HG03135 (cell line): ENCODE data around the gene TCF12.
"Not testable (repeated sequence)": the region's sequence is repeated elsewhere in the genome, so short reads cannot be mapped to it uniquely, and the experiment has no call there.

ENCODE experiments used
- ATAC-seq: cut with Tn5 transposase; IDR thresholded peaks from one replicate; pipeline ENCODE4 v1.9.1; 2021; ENCODE audit warnings: mild to moderate bottlenecking, moderate library complexity; ENCODE audit not compliant: unreplicated experiment

Gene TCF12

GRCh38 chr15:57014896-57015295, 96.5 kb downstream of the TCF12 start:
- ATAC-seq: not testable (repeated sequence)

- ATAC-seq: no peak
Observed at GRCh38 chr15:57015360-57015759, 96.9 kb downstream of the TCF12 start.

GRCh38 chr15:57015897-57016296, 97.5 kb downstream of the TCF12 start:
- ATAC-seq: no peak

DNA sequence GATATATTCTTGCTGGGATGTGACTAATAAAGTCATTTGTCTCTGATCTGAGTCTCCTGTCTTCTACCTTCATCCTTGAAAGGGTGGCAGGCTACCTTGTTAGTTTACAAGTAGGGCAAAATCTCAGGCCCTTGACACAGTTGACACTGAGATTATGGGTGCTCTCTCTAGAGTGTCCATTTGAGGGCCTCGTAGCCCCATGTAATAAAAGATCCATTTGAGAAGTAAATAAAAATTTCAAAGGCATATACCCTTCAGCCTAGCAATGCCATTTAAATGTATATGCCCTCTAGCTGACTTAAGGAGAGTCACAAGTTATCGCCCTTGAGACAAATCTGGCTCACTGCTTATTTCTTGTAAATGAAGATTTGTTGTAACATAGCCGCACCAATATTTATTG, 98.6 kb downstream of the TCF12 start:
- no peak for ATAC-seq

DNA sequence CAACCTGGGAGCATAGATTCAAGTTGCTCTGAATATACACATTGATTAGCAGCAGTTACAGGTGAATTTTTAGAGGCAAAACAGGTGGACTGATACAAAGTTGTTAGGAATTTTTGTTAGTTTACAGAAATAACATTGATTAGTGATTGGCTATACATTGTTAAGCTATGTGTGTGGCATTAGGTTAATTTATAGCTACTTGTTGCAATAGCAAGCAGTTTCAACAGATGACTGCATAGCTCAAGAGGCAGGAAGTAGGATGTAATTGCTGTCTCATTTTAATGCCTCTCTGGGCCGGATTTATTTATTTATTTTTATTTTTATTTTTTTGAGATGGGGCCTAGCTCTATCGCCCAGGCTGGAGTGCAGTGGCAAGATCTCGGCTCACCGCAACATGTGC, 99.7 kb downstream of the TCF12 start:
- no peak for ATAC-seq

GRCh38 chr15:57019496-57020160, 101.2 kb downstream of the TCF12 start:
- ATAC-seq: no peak

DNA sequence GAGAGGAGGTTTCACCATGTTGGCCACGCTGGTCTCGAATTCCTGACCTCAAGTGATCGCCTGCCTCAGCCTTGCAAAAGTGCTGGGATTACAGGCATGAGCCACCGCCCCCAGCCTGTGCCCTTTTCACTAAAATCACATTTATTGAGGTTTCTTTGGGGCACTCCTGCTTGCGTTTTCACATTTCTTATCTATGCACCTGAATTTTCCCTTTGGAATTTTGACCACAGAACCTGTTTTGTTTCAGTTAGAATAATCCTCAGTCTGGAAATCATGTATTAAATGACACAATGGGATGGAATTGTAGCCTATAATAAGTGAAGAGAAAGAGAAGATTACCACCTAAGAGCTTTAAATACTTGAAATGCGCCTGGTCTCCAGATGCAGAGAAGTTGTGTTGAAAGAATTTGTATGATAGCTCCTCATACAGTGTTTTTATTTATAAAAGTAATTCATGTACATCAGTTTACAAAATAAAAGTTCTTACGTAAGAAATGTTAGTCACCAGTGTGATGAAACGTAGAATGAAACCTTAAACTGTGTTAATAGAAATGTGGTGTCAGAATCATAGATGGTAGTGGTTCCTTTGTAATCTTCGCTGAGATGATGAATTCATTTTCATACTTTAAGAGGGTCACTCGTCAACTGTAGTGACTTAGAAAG, 107.0 kb downstream of the TCF12 start:
- ATAC-seq: no peak

GRCh38 chr15:57026016-57026592, 107.7 kb downstream of the TCF12 start:
- no peak for ATAC-seq

DNA sequence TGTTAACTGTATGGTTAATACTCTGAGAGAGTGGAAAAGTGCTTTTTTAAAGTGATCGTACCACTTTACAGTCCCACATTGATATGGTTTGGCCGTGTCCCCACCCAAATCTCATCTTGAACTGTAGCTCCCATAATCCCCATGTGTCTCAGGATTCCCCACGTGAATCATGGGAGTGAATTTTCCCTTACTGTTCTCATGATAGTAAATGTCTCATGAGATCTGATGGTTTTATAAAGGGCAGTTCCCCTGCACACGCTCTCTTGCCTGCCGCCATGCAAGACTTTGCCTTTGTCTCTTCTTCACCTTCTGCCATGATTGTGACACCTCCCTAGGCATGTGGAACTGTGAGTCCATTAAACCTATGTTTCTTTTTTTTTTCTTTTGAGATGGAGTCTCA, 109.2 kb downstream of the TCF12 start:
- ATAC-seq: no peak

DNA sequence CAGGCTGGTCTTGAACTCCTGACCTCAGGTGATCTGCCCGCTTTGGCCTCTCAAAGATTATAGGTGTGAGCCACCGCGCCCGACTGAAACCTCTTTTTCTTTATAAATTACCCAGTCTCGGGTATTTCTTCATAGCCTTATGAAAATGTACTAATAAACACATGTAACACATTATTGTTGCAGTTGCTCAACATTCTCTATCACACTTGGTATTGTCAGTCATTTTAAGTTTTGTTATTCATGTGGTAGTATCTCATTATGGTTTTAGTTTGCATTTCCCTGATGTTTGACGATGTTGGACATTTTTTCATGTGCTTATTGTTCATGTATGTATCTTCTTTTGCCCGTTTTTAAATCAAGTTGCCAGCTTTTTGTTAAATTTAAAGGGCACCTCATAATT, 109.7 kb downstream of the TCF12 start:
- no peak for ATAC-seq

DNA sequence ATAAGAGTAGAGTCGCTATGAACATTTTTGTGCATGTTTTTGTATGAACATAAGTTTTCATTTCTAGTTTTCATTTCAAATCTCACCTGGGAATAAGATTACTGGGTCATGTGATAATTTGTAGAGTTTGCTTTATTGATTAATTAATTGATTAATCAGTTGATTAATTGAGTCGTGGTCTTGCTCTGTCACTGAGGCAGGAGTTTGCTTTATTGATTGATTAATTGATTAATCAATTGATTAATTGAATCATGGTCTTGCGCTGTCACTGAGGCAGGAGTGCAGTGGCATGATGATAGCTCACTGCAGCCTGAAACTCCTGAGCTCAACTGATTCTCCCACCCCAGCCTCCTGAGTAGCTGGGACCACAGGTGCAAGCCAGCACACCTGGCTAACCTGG, 111.6 kb downstream of the TCF12 start:
- no peak for ATAC-seq

- no peak for ATAC-seq
Observed at GRCh38 chr15:57031082-57031481, 112.6 kb downstream of the TCF12 start.

DNA sequence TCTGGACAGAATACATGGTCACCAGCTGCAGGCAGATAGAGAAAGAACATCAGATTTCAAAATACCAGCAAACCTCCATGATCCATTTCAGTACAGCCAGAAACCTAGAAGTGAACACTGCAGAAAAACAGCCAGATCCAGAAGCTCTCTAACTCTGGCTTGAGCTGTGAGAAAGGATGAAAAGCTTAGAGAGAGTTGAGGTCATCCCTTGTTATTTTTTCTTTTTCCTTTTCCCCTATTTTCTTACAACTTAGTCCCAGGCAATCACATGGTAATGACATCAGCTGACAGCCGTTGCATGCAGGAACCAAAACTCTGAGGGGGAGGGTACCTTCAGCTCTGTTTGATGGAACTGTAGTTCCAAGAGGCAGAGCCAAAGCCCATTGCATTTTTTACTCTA, 113.2 kb downstream of the TCF12 start:
- no peak for ATAC-seq

DNA sequence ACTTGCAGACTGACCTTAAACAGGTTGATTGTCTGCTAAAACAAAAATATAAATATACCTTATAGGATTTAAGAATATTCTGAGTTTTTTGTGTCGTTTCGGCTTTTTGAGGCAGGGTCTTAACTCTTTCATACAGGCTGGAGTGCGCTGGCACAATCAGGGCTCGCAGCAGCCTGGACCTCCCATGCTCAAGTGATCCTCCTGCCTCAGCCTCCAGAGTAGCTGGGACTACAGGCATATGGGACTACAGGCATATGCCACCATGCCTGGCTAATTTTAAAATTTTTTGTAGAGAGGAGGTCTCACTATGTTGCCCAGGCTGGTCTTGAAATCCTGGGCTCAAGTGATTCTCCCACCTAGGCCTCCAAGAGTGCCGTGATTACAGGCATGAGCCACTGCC, 113.9 kb downstream of the TCF12 start:
- ATAC-seq: no peak

DNA sequence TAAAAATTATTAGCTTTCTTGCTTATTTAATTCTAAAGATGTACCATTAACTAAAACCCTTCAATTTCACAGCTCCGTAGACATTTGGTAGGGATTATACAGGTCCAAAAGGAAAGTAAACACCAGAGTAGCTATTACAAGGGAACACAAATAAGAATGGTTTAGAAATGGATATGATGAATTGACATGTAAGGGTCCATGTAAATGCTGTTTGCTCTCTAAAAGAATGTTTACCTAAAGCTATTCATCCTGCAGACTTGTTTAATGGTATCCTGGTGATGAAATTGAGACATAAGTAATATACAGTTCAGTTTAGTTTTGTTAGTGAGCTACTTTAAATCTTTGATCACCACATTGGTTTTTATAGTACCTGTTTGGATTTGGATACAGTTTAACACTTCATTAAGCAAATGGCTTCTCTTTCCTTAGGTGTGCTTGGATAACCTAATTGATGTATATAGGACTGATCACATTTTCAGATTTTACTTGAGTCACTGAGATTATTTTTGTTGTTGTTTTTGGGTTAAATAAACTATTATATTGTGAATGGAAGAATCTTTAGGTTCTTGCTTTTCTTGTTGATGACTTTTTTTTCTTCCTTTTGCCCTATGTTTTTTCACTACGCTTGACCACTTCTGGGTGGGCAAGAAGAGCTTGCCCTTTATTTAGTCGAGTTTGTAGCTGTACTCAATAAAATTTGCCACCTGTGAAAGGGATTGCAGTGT, 115.4 kb downstream of the TCF12 start:
- ATAC-seq: no peak

GRCh38 chr15:57034613-57035012, 116.2 kb downstream of the TCF12 start:
- ATAC-seq: no peak

- no peak for ATAC-seq
Observed at GRCh38 chr15:57035664-57036063, 117.2 kb downstream of the TCF12 start.

- no peak for ATAC-seq
Observed at GRCh38 chr15:57036352-57036751, 117.9 kb downstream of the TCF12 start.

GRCh38 chr15:57037548-57037947, 119.1 kb downstream of the TCF12 start:
- no peak for ATAC-seq

GRCh38 chr15:57038040-57038439, 119.6 kb downstream of the TCF12 start:
- no peak for ATAC-seq

GRCh38 chr15:57038496-57038895, 120.1 kb downstream of the TCF12 start:
- no peak for ATAC-seq

DNA sequence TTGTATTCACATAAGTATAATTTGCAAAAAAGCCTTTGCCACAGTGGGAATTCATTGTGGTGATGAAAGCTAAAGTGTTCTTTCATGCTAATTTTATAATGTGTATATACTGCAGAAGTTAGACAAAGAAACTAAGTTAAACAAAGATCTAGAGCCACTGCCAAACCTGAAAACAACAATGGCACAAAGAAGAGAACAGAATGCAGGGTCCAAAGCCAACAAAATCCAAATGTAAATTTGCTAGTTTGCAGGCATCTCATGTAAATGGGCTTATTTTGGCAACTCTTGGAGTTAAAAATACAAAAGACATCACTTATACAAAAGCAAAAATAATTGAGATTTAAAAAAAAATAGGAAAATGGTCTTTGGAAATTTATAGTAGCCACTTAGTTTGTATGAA, 123.0 kb downstream of the TCF12 start:
- no peak for ATAC-seq
